HepG2 (cell line): ENCODE data around the gene SOX12. TPM values are rescaled to one million over a fixed set of nuclear protein-coding genes. Genes with fewer than 3 reads are reported as not detected.

Source experiments
- AKAP8 ChIP-seq: sonication (generic); formaldehyde crosslinking; IDR thresholded peaks from 2 replicates; pipeline ENCODE4 v1.5.1; 2020; ENCODE audit warnings: mild to moderate bottlenecking, missing genetic modification reagents
- ARHGAP35 ChIP-seq: sonication (generic); formaldehyde crosslinking; IDR thresholded peaks from 2 replicates; pipeline ENCODE4 v1.9.0; 2022; ENCODE audit warnings: mild to moderate bottlenecking, inconsistent platforms, moderate library complexity, missing genetic modification reagents, borderline replicate concordance
- CBFB ChIP-seq: sonication (generic); formaldehyde crosslinking; IDR thresholded peaks from 2 replicates; pipeline ENCODE4 v1.4.0; 2020; ENCODE audit warnings: missing genetic modification reagents
- GLMP ChIP-seq: sonication (generic); formaldehyde crosslinking; IDR thresholded peaks from 2 replicates; pipeline ENCODE4 v1.9.0; 2021; ENCODE audit warnings: missing genetic modification reagents, mild to moderate bottlenecking, borderline replicate concordance
- KAT2B ChIP-seq: fragments of 150-350 bp; IDR thresholded peaks from 2 replicates; pipeline ENCODE4 v1.6.1; 2014; ENCODE audit warnings: low read depth, low read length, borderline replicate concordance
- NFYB ChIP-seq: sonication (generic); formaldehyde crosslinking; IDR thresholded peaks from 2 replicates; pipeline ENCODE4 v1.4.0; 2020; ENCODE audit warnings: missing genetic modification reagents
- RXRB ChIP-seq: IDR thresholded peaks from 2 replicates; pipeline ENCODE4 v1.6.1; 2016; ENCODE audit warnings: borderline replicate concordance, missing genetic modification reagents, missing compliant biosample characterization
- SNAPC4 ChIP-seq: sonication (generic); formaldehyde crosslinking; IDR thresholded peaks from 2 replicates; pipeline ENCODE4 v1.4.0; 2020; ENCODE audit warnings: mild to moderate bottlenecking, missing genetic modification reagents
- TAF15 ChIP-seq: fragments of 200-400 bp; formaldehyde crosslinking; IDR thresholded peaks from one replicate; pipeline ENCODE4 v1.6.1; 2018; ENCODE audit warnings: mild to moderate bottlenecking, low read depth, low read length; ENCODE audit not compliant: poor library complexity, severe bottlenecking
- TRAFD1 ChIP-seq: sonication (generic); formaldehyde crosslinking; IDR thresholded peaks from 2 replicates; pipeline ENCODE4 v1.5.1; 2020; ENCODE audit warnings: missing genetic modification reagents, mild to moderate bottlenecking, borderline replicate concordance
- TRIM24 ChIP-seq: sonication (generic); formaldehyde crosslinking; IDR thresholded peaks from 2 replicates; pipeline ENCODE4 v1.8.0; 2022; ENCODE audit warnings: mild to moderate bottlenecking, missing genetic modification reagents
- ZBTB26 ChIP-seq: IDR thresholded peaks from 2 replicates; pipeline ENCODE4 v1.6.1; 2016; ENCODE audit warnings: missing compliant biosample characterization, missing genetic modification reagents, borderline replicate concordance
- ZFP91 ChIP-seq: sonication (generic); formaldehyde crosslinking; IDR thresholded peaks from 2 replicates; pipeline ENCODE4 v1.9.0; 2022; ENCODE audit warnings: missing genetic modification reagents, mild to moderate bottlenecking, borderline replicate concordance
- ZKSCAN1 ChIP-seq: fragments of 150-350 bp; IDR thresholded peaks from 2 replicates; pipeline ENCODE4 v1.6.1; 2014; ENCODE audit warnings: low read length
- ZNF589 ChIP-seq: sonication (generic); formaldehyde crosslinking; conservative IDR thresholded peaks from 2 replicates; pipeline ENCODE4 v1.8.0; 2022; ENCODE audit warnings: mild to moderate bottlenecking, moderate library complexity, missing genetic modification reagents
- ZNF678 ChIP-seq: sonication (generic); formaldehyde crosslinking; IDR thresholded peaks from 2 replicates; pipeline ENCODE4 v1.4.0; 2020; ENCODE audit warnings: mild to moderate bottlenecking, missing genetic modification reagents
- ZNF777 ChIP-seq: sonication (generic); formaldehyde crosslinking; IDR thresholded peaks from 2 replicates; pipeline ENCODE4 v1.4.0; 2020; ENCODE audit warnings: missing genetic modification reagents
- polyA plus RNA-seq, 8 experiments: library from polyadenylated mRNA; depleted of rRNA in 3 of 8; stranded (reverse) in 7 of 8; unstranded in 1 of 8; fragments of >200 nt; fragmentation: Illumina TruSeq in 4 of 8; extraction: Trizol in 4 of 8; gene quantifications; 2 replicates each; pipeline versions ENCODE4 v1.2.1 to v1.2.3, GENCODE V29; 2011 to 2016; ENCODE audit warnings: low read depth in 4 of 8, missing spikeins in 1 of 8, mixed read lengths in 1 of 8; ENCODE audit not compliant: insufficient read depth in 1 of 8
- total RNA-seq, 5 experiments: library from RNA; depleted of rRNA; stranded (reverse); fragments of >200 nt; fragmentation: Illumina TruSeq; extraction: Trizol; gene quantifications; 2 replicates each; pipeline ENCODE4 v1.2.3, GENCODE V29; 2016; ENCODE audit warnings: low read depth in 1 of 5

Gene SOX12
- total and polyA plus RNA-seq, 2 of the 13 experiments (the other 11 are each of a cell fraction or from before 2014, with no cell fraction given): 10.0 to 18.7 TPM

- TF ChIP-seq ZNF777 (CRISPR knock-in tag): peak; percentile 98
- TF ChIP-seq CBFB (CRISPR knock-in tag): no peak
- no peak for TF ChIP-seq ZKSCAN1
- no peak for TF ChIP-seq KAT2B
- TF ChIP-seq ZBTB26 (CRISPR knock-in tag): no peak
- peak; percentile 71; the same call in 1 of the 2 replicates for TF ChIP-seq SNAPC4
- peak; percentile 91 for TF ChIP-seq AKAP8 (CRISPR knock-in tag)
- no peak for TF ChIP-seq ZNF678 (CRISPR knock-in tag)
- no peak for TF ChIP-seq TRIM24 (CRISPR knock-in tag)
- peak; percentile 25; the same call in 1 of the 2 replicates for TF ChIP-seq TRAFD1
- TF ChIP-seq TAF15: peak; percentile 35
- no peak for TF ChIP-seq GLMP (CRISPR knock-in tag)
- peak; percentile 34; the same call in 1 of the 2 replicates for TF ChIP-seq RXRB (CRISPR knock-in tag)
- TF ChIP-seq ZFP91 (CRISPR knock-in tag): no peak; the same call in 1 of the 2 replicates
- no peak; the same call in 1 of the 2 replicates for TF ChIP-seq ARHGAP35 (CRISPR knock-in tag)
- TF ChIP-seq ZNF589 (CRISPR knock-in tag): no peak
- peak; percentile 82 for TF ChIP-seq NFYB (CRISPR knock-in tag)
Measured at GRCh38 chr20:325045-325888, at the start of gene SOX12 (continued).
